ENCODE measurements around the gene EPB41L5. TPM values are rescaled to one million over a fixed set of nuclear protein-coding genes. Genes with fewer than 3 reads are reported as not detected.
A peak's percentile ranks its signal among the peaks of the same experiment; 100 is the strongest.
"Not testable (repeated sequence)": the region's sequence is repeated elsewhere in the genome, so short reads cannot be mapped to it uniquely, and the experiment has no call there.

The EPB41L5 gene
- total and polyA plus RNA-seq, 9 of the 15 experiments (the other 6 are each of a cell fraction or from before 2014, with no cell fraction given) = 2.3 to 14.1 (median 8.2) TPM

DNA sequence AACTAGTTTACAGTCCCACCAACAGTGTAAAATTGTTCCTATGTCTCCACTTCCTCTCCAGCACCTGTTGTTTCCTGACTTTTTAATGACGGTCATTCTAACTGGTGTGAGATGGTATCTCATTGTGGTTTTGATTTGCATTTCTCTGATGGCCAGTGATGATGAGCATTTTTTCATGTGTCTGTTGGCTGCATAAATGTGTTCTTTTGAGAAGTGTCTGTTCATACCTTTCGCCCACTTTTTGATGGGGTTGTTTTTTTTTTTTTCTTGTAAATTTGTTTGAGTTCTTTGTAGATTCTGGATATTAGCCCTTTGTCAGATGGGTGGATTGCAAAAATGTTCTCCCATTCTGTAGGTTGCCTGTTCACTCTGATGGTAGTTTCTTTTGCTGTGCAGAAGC lies 33.4 kb downstream of the EPB41L5 start:
- H4K20me1 ChIP-seq (replicated peaks; ENCODE audit: control insufficient read depth, insufficient read depth, low read length); intact Hi-C loops (cut with micrococcal nuclease); H3K27ac ChIP-seq (ENCODE audit: extremely low read depth, low read depth, low read length); BruUV-seq (replicated peaks); H3K36me3 ChIP-seq (ENCODE audit: control insufficient read depth, insufficient read depth, low read length); FAIRE-seq; H3K4me1 ChIP-seq (replicated peaks in 1 of 2; ENCODE audit: control insufficient read depth in 2 of 2, insufficient read depth in 2 of 2, low read length in 2 of 2); CTCF ChIA-PET (ENCODE audit: low intra/inter-chr PET ratio); H3K4me2 ChIP-seq (ENCODE audit: insufficient read depth, low read length); DNase-seq (ENCODE audit: extremely low read depth in 1 of 4, low spot score in 3 of 4); H3K9me1 ChIP-seq (ENCODE audit: control insufficient read depth, insufficient read depth, low read length); H3K4me3 ChIP-seq; H3K9ac ChIP-seq (ENCODE audit: insufficient read depth in 1 of 2, low read depth in 2 of 2, low read length in 2 of 2); in situ Hi-C loops (cut with MboI); H3K27me3 ChIP-seq (ENCODE audit: control insufficient read depth in 2 of 2, insufficient read depth in 2 of 2, low read length in 2 of 2); ATAC-seq; POLR2A ChIA-PET; H3K79me2 ChIP-seq (ENCODE audit: control insufficient read depth, insufficient read depth, low read length); H2AFZ ChIP-seq (ENCODE audit: low read depth, low read length); H3K9me3 ChIP-seq (replicated peaks; ENCODE audit: control insufficient read depth, insufficient read depth, low read depth, low read length): not testable (repeated sequence)
- WGBS (ENCODE audit: insufficient coverage, low coverage, missing lambda C conversion rate) = 88% methylated on average over 2 of the region's 2 CpGs
- TF ChIP-seq, protein P1, sequence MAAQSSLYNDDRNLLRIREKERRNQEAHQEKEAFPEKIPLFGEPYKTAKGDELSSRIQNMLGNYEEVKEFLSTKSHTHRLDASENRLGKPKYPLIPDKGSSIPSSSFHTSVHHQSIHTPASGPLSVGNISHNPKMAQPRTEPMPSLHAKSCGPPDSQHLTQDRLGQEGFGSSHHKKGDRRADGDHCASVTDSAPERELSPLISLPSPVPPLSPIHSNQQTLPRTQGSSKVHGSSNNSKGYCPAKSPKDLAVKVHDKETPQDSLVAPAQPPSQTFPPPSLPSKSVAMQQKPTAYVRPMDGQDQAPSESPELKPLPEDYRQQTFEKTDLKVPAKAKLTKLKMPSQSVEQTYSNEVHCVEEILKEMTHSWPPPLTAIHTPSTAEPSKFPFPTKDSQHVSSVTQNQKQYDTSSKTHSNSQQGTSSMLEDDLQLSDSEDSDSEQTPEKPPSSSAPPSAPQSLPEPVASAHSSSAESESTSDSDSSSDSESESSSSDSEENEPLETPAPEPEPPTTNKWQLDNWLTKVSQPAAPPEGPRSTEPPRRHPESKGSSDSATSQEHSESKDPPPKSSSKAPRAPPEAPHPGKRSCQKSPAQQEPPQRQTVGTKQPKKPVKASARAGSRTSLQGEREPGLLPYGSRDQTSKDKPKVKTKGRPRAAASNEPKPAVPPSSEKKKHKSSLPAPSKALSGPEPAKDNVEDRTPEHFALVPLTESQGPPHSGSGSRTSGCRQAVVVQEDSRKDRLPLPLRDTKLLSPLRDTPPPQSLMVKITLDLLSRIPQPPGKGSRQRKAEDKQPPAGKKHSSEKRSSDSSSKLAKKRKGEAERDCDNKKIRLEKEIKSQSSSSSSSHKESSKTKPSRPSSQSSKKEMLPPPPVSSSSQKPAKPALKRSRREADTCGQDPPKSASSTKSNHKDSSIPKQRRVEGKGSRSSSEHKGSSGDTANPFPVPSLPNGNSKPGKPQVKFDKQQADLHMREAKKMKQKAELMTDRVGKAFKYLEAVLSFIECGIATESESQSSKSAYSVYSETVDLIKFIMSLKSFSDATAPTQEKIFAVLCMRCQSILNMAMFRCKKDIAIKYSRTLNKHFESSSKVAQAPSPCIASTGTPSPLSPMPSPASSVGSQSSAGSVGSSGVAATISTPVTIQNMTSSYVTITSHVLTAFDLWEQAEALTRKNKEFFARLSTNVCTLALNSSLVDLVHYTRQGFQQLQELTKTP (IDR thresholded peaks at IDR 0.05; ENCODE audit: low read depth in 1 of 2, partially characterized antibody in 2 of 2) = peak in 1 of 2 experiments; percentile 100
